HG03045 (cell line): Measurements from ENCODE around the gene DNAH17.

Experiments used
- ATAC-seq: cut with Tn5 transposase; IDR thresholded peaks from one replicate; pipeline ENCODE4 v1.9.1; 2021; ENCODE audit warnings: mild to moderate bottlenecking, moderate library complexity; ENCODE audit not compliant: unreplicated experiment

DNAH17 gene

GRCh38 chr17:78399693-78400144 is 177.5 kb downstream of the DNAH17 start:
- ATAC-seq = no peak

- ATAC-seq = no peak
These were observed 178.0 kb downstream of the DNAH17 start for GRCh38 chr17:78399028-78399692.

DNA sequence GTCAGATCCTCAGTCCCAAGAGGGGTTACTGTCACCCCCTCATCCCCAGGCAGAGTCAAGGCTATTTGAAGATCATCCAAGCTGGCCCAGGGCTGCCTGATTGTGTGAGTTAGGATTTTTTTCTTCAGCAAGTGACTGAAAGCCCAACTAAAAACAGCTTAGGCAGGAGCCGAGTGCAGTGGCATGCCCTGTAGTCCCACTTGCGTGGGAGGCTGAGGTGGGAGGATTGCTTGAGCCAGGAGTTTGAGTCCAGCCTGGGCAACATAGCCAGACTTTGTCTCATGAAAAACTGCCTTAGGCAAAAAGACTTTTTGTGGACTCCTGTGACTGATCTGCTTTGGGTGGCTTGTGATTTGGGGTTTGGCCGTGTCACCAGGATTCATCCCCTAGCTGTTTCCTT is 178.8 kb downstream of the DNAH17 start:
- no peak for ATAC-seq

- no peak for ATAC-seq
These were observed 179.5 kb downstream of the DNAH17 start for GRCh38 chr17:78397681-78398101.

GRCh38 chr17:78396441-78397337 is 180.5 kb downstream of the DNAH17 start:
- ATAC-seq = no peak

DNA sequence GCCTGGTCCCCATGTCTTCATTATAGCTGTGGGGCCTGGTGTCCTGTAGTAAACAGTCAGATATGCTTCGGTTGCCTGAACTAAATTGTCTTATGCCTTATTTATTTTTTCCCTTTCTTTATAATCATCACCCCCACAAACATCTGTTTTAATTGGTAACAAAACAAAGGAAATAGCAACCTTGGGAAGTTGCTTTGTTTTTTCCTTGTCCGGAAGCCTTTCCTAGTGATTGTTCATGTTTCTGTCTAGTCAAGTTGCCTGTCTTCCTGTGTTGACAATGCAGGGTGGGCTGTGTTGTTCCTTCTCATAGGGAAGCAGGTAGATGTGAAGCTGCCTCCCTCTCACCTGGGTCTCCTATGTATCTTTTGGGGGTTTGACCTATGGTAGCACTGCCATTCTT is 182.0 kb downstream of the DNAH17 start:
- ATAC-seq = no peak

DNA sequence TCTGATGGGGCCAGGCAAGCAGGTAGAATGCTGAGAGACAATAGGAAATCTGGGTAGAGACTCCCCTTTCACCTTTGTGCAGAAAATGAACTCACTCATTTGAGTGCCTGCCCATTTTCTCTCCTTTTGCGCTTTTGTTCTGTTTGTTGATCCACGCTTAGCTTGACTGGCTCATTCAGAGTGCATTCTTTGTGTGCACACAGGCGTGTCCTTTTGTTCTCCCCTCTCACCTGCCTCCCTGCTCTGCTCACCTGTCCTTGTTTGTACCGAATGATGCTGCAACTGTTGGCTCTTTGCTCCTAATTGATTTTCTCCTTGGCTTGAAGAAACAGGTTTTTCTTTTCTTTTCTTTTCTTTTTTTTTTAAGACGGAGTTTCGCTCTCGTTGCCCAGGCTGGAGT is 183.0 kb downstream of the DNAH17 start:
- ATAC-seq = no peak

GRCh38 chr17:78393575-78393974 is 183.6 kb downstream of the DNAH17 start:
- no peak for ATAC-seq

- ATAC-seq = no peak
These were observed 184.9 kb downstream of the DNAH17 start for GRCh38 chr17:78392295-78392694.

GRCh38 chr17:78391843-78392242 is 185.4 kb downstream of the DNAH17 start:
- ATAC-seq = no peak

- no peak for ATAC-seq
These were observed 186.2 kb downstream of the DNAH17 start for GRCh38 chr17:78391051-78391431.

DNA sequence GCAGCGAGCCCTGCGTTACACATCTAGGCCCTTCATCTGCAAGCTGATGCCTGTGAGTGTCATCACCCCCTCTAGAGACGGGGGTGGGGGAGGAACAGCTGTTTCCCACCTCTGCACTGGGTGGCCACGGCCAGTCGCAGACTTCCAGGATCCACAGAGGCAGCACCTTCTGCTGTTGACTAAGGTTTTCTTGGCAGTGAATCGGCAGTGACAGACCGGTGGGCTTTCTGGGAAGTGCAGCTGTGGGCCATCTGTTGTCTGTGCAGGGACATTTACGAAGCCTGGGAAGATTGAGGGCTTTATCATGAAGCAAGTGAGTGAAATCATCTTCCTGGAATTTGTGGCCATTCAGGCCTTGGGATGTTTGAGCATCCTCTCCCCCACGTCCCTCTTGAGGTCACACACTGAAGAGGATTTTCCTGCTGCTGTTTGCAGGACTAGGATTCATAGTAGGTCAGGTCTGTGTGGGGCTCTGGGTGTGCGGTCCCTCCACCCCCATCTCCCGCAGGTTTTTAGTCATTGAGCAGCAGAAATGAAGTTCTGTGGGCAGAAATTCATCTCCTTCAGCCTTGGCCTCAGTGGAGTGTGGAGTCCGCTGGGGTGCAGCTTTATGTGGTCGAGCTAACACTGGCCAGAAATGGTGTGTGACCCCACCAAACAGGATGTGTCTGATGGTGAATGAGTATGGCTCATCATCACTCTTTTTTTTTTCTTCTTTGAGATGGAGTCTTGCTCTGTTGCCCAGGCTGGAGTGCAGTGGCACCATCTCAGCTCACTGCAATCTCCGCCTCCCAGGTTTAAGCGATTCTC is 186.8 kb downstream of the DNAH17 start:
- ATAC-seq = no peak

DNA sequence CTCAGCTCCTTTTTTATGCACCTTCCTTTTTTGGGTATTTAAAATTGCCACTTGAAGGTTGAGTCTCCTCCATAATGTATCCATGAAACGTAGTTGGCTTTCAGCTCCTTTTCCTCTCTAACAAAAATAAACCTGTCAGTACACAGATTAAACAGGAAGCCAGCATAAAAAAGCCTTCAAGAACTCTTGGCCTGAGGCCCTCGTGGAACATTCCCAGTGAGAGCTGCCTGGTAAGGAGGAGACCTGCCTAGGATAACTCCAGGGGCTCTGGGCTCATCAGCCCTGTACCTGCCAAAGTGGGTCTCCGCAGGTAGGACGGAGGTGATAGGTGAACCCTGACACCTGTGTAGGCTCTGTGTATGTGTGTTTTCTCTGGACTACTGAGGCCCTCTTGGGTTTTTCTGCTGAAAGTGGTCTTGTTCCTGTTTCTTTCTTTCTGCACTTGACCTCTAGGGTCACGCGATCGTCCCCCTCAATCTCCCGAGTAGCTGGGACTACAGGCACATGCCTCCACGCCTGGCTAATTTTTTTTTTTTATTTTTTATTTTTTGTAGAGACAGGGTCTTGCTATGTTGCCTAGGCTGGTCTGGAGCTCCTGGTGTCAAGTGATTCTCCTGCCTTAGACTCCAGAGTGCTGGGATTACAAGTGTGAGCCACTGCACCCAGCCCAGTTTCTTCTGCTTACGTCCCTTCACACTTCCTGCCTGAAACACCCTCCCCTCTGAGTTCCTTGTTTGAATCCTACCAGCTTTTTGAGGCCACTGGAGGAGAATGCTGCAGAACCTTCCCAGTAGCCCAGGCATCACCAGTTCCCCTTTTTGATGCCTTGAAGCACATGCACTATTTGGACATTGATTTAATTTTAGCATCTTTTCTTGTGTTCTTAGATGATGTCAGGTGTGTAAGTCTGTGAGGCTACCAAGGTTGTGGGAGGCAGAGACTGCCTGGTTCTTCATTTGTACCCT is 188.9 kb downstream of the DNAH17 start:
- no peak for ATAC-seq

- ATAC-seq = no peak
These were observed 192.6 kb downstream of the DNAH17 start for GRCh38 chr17:78384479-78385175.

DNA sequence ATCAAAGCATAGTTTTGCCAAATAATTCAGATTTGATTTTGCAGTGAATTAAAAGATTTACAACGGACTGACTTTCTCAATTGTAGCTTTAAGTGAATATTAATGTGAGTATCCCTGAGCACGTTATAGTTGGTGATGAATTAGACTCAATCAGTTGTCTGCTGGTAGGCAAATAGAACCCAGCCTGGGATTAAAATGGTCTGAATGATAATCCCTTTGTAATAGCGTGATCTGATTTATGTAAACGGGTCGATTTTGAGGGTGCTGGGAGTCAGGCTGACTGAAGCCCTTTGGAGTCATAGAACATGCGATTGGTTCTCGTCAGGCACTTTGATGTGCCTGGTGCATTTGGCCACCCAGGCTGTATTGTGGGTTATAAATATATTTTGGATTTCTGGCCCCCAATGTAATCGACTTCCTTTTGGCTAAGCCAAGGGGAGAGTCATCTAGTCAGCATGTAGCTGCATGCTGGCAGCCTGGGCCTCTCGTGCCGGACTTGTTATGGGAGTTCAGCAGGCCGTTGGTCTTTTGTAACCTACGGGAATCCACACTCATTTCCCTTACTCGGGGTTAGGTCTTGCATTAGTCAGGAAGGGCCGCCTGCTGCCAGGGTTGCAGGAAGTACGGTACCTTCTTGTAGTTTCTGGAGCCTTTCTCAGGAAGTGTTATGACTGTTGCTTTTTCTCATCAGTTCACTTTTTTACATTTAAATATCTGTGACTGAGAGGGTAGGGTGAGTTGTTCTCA is 193.3 kb downstream of the DNAH17 start:
- ATAC-seq = no peak

DNA sequence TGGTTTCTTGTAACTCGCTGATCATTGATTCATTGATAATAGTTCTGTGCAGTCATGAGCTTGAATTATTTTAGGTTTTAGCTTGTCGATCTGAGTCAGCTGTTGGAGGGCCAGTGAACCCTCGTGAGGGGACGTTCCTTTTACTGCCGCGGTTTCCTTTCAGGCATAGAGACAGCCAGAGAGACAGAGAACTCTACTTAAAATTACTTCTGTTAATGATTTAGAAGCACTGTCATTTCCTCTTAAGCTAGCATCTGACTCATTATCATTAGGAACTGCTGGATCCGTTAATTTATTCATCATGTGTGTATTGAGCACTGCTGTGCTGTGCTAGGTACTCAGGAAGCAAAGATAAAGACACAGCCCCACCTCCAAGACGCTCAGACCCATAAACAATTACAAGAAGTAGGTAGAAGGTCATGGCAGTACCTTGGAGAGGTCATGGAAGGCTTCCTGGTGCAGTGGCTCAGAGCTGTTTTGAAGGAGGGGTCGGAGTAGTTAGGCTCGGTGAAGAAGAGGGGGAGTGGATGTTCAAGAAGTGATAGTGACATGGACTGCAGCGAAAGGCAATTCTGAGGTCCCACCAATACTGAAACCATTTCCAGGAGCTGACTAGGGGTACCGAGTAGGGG is 195.5 kb downstream of the DNAH17 start:
- no peak for ATAC-seq

GRCh38 chr17:78380370-78380769 is 196.8 kb downstream of the DNAH17 start:
- ATAC-seq = no peak

DNA sequence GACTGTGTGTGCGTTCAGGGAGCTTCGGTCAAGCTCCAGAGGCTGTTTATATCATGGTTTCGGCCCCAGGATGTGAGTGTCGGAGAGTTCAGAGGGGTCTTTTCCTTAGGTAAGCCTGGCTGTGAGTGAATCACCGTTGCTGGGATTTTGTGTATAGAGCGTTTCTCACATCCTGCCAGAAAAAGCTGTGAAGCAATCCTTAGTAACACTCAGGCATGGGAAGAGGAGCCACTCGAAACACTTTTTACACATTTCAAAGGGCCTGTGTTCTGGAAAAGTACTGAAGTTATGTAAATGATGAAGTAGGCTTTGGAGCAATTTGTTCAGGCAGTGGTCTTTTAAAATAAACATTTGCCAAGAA is 198.1 kb downstream of the DNAH17 start:
- no peak for ATAC-seq
